Fibroblast of skin of right biceps (primary cell): ENCODE data around the gene WFDC10B.
"Not testable (repeated sequence)": the region's sequence is repeated elsewhere in the genome, so short reads cannot be mapped to it uniquely, and the experiment has no call there.

ENCODE experiments used
- DNase-seq: peaks from one replicate; pipeline ENCODE4 v3.0.0-alpha.2; 2013

The WFDC10B gene

GRCh38 chr20:45646875-45647274 lies 57.9 kb downstream of the WFDC10B start:
- no peak for DNase-seq

- DNase-seq, result not testable (repeated sequence)
These were observed 59.0 kb downstream of the WFDC10B start for GRCh38 chr20:45645869-45646268.

- not testable (repeated sequence) for DNase-seq
These were observed 63.7 kb downstream of the WFDC10B start for GRCh38 chr20:45641076-45641475.

- DNase-seq, result no peak
These were observed 65.1 kb downstream of the WFDC10B start for GRCh38 chr20:45639687-45640086.

- no peak for DNase-seq
These were observed 68.3 kb downstream of the WFDC10B start for GRCh38 chr20:45636513-45636912.
